PC-3 (cell line): Measurements from ENCODE around the gene ROCK1.

Experiments used
- CTCF ChIP-seq: fragments of 300-600 bp; sonication (generic); conservative IDR thresholded peaks from 2 replicates; pipeline ENCODE4 v1.5.1; 2017; ENCODE audit warnings: antibody characterized with exemption, low read depth, mild to moderate bottlenecking, low read length
- EZH2 ChIP-seq: fragments of 300-600 bp; sonication (generic); IDR thresholded peaks from one replicate; pipeline ENCODE4 v1.6.1; 2017; ENCODE audit warnings: antibody characterized with exemption, mild to moderate bottlenecking, low read length; ENCODE audit not compliant: unreplicated experiment

GRCh38 chr18:21129566-21130216 lies 18.1 kb upstream of the ROCK1 start:
- no peak for TF ChIP-seq CTCF
- no peak for TF ChIP-seq EZH2
